HFF-Myc (cell line): ENCODE measurements around the gene ERFE.

Experiments
- DNase-seq: peaks from one replicate; pipeline ENCODE4 v3.0.0-alpha.2; 2011; ENCODE audit warnings: low read depth; ENCODE audit errors: extremely low read depth
- H3K4me3 ChIP-seq: replicated peaks from 2 replicates; pipeline ENCODE4 v1.5.1; 2011; ENCODE audit warnings: low read depth, mild to moderate bottlenecking, control low read depth, low read length
- TF ChIP-seq, protein P1 (sequence below): IDR thresholded peaks from 2 replicates; pipeline ENCODE4 v1.5.1; 2012; ENCODE audit warnings: mild to moderate bottlenecking, low read depth, low read length, control low read depth; ENCODE audit errors: missing control alignments

ERFE gene

GRCh38 chr2:238127165-238128060, 31.4 kb upstream of the ERFE start:
- TF ChIP-seq, protein P1, sequence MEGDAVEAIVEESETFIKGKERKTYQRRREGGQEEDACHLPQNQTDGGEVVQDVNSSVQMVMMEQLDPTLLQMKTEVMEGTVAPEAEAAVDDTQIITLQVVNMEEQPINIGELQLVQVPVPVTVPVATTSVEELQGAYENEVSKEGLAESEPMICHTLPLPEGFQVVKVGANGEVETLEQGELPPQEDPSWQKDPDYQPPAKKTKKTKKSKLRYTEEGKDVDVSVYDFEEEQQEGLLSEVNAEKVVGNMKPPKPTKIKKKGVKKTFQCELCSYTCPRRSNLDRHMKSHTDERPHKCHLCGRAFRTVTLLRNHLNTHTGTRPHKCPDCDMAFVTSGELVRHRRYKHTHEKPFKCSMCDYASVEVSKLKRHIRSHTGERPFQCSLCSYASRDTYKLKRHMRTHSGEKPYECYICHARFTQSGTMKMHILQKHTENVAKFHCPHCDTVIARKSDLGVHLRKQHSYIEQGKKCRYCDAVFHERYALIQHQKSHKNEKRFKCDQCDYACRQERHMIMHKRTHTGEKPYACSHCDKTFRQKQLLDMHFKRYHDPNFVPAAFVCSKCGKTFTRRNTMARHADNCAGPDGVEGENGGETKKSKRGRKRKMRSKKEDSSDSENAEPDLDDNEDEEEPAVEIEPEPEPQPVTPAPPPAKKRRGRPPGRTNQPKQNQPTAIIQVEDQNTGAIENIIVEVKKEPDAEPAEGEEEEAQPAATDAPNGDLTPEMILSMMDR: no peak
- no peak for DNase-seq
- no peak overlapping the region for H3K4me3 ChIP-seq

- DNase-seq: no peak
- TF ChIP-seq, protein P1: no peak
- no peak overlapping the region for H3K4me3 ChIP-seq
These were observed 30.7 kb upstream of the ERFE start for GRCh38 chr2:238128061-238128440.

- no peak overlapping the region for H3K4me3 ChIP-seq
- no peak for DNase-seq
These were observed 30.2 kb upstream of the ERFE start for GRCh38 chr2:238128534-238129001.

DNA sequence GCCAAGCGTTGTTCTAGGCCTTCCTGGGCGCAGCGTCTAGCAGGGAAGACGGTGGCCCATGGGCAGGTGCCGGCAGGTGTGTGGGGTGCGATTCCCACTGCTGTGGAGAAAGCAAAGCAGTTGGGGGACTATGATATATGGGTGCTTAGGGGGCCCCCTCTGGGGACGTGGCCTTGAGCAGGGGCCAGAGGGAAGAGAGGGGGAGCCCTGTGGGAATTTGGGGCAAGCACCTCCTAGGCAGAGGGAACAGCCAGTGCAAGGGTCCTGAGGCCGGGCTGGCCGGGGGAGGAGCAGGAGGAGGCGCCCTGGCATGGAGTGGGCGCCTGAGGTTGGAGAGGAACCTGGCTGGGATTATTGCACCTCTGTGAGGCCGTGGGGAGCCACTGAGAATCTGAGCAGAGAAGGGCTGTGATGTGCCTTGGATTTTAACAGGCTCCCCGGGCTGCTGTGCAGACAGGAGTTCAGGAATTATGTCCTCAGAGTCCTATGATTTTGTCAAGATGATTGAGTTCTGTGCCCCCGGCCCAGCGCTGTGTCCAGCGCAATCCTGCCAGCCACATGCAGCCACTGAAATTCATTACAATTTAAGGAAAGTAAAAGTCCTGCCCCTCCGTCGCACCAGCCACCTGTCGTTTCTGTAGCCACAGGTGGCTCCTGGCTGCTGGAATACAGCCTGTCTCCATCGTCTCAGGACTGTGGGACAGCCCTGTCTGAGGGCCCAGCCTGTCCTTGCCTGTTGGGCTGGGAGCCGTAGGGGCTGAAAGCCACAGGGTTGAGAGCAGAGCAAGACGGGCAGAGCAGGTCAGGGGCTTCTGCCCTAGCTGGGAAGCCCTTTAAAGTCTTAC, 29.4 kb upstream of the ERFE start:
- TF ChIP-seq, protein P1: no peak
- DNase-seq: no peak
- no peak overlapping the region for H3K4me3 ChIP-seq

More at GRCh38 chr2:238128534-238129001, 30.2 kb upstream of the ERFE start:
- TF ChIP-seq, protein P1: no peak

DNA sequence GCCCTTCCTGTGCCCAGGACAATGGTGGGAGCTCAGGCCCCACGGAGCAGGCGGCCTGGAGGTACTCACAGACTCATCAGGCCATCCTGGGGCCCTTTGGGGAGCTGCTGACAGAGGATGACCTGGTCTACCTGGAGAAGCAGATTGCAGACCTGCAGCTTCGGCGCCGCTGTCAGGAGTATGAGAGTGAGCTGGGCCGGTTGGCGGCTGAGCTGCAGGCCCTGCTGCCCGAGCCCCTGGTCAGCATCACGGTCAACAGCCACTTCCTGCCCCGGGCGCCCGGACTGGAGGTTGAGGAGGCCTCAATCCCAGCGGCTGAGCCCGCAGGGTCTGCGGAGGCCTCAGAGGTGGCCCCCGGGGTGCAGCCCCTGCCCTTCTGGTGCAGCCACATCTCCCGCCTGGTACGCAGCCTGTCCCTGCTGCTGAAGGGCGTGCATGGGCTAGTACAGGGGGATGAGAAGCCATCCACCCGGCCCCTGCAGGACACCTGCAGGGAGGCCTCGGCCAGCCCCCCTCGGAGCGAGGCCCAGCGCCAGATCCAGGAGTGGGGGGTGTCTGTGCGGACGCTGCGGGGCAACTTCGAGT, 28.6 kb upstream of the ERFE start:
- TF ChIP-seq, protein P1: no peak
- no peak for DNase-seq
- no peak overlapping the region for H3K4me3 ChIP-seq
